A673 (cell line): Measurements from ENCODE around the gene VAV3.
"Not testable (repeated sequence)": the region's sequence is repeated elsewhere in the genome, so short reads cannot be mapped to it uniquely, and the experiment has no call there.

Experiments
- EZH2 ChIP-seq: fragments of 200-600 bp; sonication (generic); IDR thresholded peaks from 2 replicates; pipeline ENCODE4 v1.6.1; 2017; ENCODE audit warnings: borderline replicate concordance, low read depth, mild to moderate bottlenecking, mixed read lengths, antibody characterized with exemption, low read length; ENCODE audit not compliant: poor library complexity, severe bottlenecking
- TF ChIP-seq, protein P1 (sequence below): fragments of 300-800, 200-600 bp; sonication (generic); conservative IDR thresholded peaks from 2 replicates; pipeline ENCODE4 v1.5.1; 2017; ENCODE audit warnings: low read depth, mild to moderate bottlenecking, antibody characterized with exemption, low read length, moderate library complexity, mixed read lengths

DNA sequence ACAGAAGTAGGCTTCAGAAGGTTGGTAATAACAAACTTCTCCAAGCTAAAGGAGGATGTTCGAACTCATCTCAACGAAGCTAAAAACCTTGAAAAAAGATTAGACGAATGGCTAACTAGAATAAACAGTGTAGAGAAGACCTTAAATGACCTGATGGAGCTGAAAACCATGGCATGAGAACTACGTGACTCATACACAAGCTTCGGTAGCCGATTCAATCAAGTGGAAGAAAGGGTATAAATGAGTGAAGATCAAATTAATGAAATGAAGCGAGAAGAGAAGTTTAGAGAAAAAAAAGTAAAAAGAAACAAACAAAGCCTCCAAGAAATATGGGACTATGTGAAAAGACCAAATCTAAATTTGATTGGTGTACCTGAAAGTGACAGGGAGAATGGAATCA, 231.6 kb downstream of the VAV3 start:
- TF ChIP-seq, protein P1, sequence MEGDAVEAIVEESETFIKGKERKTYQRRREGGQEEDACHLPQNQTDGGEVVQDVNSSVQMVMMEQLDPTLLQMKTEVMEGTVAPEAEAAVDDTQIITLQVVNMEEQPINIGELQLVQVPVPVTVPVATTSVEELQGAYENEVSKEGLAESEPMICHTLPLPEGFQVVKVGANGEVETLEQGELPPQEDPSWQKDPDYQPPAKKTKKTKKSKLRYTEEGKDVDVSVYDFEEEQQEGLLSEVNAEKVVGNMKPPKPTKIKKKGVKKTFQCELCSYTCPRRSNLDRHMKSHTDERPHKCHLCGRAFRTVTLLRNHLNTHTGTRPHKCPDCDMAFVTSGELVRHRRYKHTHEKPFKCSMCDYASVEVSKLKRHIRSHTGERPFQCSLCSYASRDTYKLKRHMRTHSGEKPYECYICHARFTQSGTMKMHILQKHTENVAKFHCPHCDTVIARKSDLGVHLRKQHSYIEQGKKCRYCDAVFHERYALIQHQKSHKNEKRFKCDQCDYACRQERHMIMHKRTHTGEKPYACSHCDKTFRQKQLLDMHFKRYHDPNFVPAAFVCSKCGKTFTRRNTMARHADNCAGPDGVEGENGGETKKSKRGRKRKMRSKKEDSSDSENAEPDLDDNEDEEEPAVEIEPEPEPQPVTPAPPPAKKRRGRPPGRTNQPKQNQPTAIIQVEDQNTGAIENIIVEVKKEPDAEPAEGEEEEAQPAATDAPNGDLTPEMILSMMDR = not testable (repeated sequence)
- TF ChIP-seq EZH2 = not testable (repeated sequence)
